Esophagus squamous epithelium (tissue), 5 donors: ENCODE results near the gene MYO1F. TPM values are rescaled to one million over a fixed set of nuclear protein-coding genes. Genes with fewer than 3 reads are reported as not detected.

Source experiments
- DNase-seq: peaks from one replicate; lab custom pipeline; 2025; lab: John Stamatoyannopoulos, UW
- H3K27ac ChIP-seq, 4 donors: fragments of 200-600 bp; sonication (generic); one replicate each; pipeline ENCODE4 v1.5.1; 2016 to 2019; ENCODE audit warnings: mild to moderate bottlenecking in 1 of 4
- H3K27me3 ChIP-seq, 4 donors: fragments of 200-600 bp; sonication (generic); 1 replicate in 3 of 4; 2 replicates in 1 of 4; pipeline versions ENCODE4 v1.5.1 to v1.6.0; 2017 to 2021; ENCODE audit warnings: antibody characterized with exemption in 1 of 4
- H3K36me3 ChIP-seq, 3 donors: fragments of 200-600 bp; sonication (generic); one replicate each; pipeline ENCODE4 v1.5.1; 2016 to 2019
- H3K4me1 ChIP-seq, 3 donors: fragments of 200-600 bp; sonication (generic); one replicate each; pipeline ENCODE4 v1.5.1; 2017 to 2019
- H3K4me3 ChIP-seq, 4 donors: fragments of 200-600 bp; sonication (generic); 1 replicate in 3 of 4; 2 replicates in 1 of 4; pipeline ENCODE4 v1.5.1; 2016 to 2019; ENCODE audit warnings: mild to moderate bottlenecking in 2 of 4, moderate library complexity in 1 of 4
- H3K9me3 ChIP-seq, 3 donors: fragments of 200-600 bp; sonication (generic); one replicate each; pipeline ENCODE4 v1.5.1; 2016 to 2019
- POLR2A ChIP-seq, 4 donors: fragments of 450-650 bp; IDR thresholded peaks; one replicate each; pipeline ENCODE4 v1.6.1; 2017; ENCODE audit warnings: antibody characterized with exemption in 4 of 4, mild to moderate bottlenecking in 4 of 4, moderate library complexity in 3 of 4
- WGBS, 2 donors: methylation state at CpG; one replicate each; pipeline ENCODE4 v1.1.5; 2018; 5-methylcytosine and 5-hydroxymethylcytosine counted together
- intact Hi-C: fragments of 100-400 bp; cut with DNase I; formaldehyde crosslinking; loops from one replicate; pipeline ENCODE4 v1.15.0; 2022
- total RNA-seq, 4 donors: library from RNA; depleted of rRNA; stranded (reverse); fragments of >200 nt; gene quantifications; one replicate each; pipeline ENCODE4 v1.1.0, GENCODE V29; 2016
- TF ChIP-seq, protein P1 (sequence below), 6 experiments: fragments of 450-650 bp in 4 of 6; fragments of 200-600 bp in 2 of 6; sonication (generic) in 2 of 6; IDR thresholded peaks; one replicate each; pipeline ENCODE4 v1.5.1; 2016 to 2019; ENCODE audit warnings: antibody characterized with exemption in 6 of 6, mild to moderate bottlenecking in 4 of 6, moderate library complexity in 4 of 6
- donor health status: DM: yes; HTN: yes; CAD: no.

The MYO1F gene
- total RNA-seq, 4 donors from 2014 or later, result 1.6 to 14.3 (median 8.5) TPM

DNA sequence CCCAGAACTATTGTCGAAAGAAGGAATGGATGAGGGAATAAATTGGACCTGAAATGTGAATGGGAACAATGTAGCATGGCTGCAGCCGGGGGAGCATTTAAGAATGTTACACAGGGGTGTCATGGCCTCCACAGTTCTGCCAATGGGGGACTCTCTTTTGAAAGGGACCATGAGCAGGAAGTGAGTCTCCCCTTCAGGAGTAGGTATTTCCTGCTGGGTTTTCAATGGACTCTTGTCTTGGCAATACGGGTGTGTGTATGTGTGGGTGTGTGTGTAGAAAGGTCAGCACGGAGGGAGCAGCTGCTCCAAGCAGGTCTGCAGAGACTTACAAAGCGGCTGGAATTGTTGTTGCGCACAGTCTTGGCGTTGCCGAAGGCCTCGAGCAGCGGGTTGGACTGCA is 24.4 kb downstream of the MYO1F start:
- DNase-seq, result no peak
- 64 to 81% methylated on average over 8 to 10 of the region's 10 CpGs for whole genome bisulfite sequencing, 2 donors
- Histone ChIP-seq H3K27ac (no peak overlapping the region), H3K4me1 (no peaks in the 10 kb centered on the region), H3K36me3 (peaks cover 0 to 11% (median 0%) of the 10 kb centered on the region in 3 donors), H3K9me3 (no peaks in the 10 kb centered on the region), H3K27me3 (no peaks in the 10 kb centered on the region), H3K4me3 (no peak overlapping the region)
- intact Hi-C loops, result no loop called here
- TF ChIP-seq, protein P1, sequence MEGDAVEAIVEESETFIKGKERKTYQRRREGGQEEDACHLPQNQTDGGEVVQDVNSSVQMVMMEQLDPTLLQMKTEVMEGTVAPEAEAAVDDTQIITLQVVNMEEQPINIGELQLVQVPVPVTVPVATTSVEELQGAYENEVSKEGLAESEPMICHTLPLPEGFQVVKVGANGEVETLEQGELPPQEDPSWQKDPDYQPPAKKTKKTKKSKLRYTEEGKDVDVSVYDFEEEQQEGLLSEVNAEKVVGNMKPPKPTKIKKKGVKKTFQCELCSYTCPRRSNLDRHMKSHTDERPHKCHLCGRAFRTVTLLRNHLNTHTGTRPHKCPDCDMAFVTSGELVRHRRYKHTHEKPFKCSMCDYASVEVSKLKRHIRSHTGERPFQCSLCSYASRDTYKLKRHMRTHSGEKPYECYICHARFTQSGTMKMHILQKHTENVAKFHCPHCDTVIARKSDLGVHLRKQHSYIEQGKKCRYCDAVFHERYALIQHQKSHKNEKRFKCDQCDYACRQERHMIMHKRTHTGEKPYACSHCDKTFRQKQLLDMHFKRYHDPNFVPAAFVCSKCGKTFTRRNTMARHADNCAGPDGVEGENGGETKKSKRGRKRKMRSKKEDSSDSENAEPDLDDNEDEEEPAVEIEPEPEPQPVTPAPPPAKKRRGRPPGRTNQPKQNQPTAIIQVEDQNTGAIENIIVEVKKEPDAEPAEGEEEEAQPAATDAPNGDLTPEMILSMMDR (IDR thresholded peaks at IDR 0.05), result no peak
- no peak for TF ChIP-seq POLR2A (IDR thresholded peaks at IDR 0.05)

DNA sequence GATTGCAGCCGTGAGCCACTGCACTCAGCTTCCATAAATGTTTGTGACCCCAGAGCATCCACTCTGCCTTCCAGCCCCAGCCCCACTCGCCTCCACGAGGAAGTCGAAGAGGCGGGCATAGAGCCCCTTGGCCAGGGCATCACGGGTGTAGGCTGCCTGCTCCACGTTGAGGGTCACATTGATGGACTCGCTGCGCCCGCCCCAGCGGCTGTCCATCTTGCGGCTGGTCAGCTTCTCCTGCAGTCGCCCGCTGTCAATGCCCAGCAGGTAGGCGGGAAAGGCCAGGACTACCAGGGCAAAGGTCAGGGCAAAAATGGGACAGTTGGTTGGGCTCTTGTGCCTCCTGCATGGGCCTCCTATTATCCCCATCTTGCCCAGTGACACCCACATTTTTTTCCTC is 27.2 kb downstream of the MYO1F start:
- peaks cover 0 to 36% (median 0%) of the 10 kb centered on the region in 3 donors for H3K36me3 ChIP-seq
- DNase-seq, result no peak
- H3K9me3 ChIP-seq, result no peaks in the 10 kb centered on the region
- intact Hi-C loops, result no loop called here
- H3K4me3 ChIP-seq, result no peak overlapping the region
- H3K27me3 ChIP-seq, result no peaks in the 10 kb centered on the region
- no peak overlapping the region for H3K27ac ChIP-seq
- H3K4me1 ChIP-seq, result no peaks in the 10 kb centered on the region
- TF ChIP-seq, protein P1 (IDR thresholded peaks at IDR 0.05), result no peak
- no peak for TF ChIP-seq POLR2A (IDR thresholded peaks at IDR 0.05)
- WGBS, 2 donors, result 85% methylated on average over 8 of the region's 15 CpGs; no CpG with 5 or more reads in 1 of the 2 donors

DNA sequence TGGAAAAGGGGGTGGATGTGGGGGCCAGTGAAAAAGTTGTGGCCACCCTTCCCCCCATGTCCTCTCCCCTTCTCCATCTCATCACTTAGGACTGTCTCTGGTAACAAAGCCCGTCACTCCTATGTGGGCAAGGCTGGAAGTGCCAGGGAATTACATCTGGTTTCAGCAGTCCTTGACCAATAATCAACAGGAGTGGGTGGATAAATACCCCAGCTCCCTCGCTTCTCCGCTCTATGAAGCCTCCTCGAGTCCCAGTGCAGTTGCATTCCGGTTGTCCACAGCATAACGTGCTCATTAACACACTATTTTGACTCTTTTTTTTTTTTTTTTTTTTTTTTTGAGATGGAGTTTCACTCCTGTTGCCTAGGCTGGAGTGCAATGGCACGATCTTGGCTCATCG is 31.5 kb downstream of the MYO1F start:
- Histone ChIP-seq H3K27ac (no peak overlapping the region), H3K27me3 (no peaks in the 10 kb centered on the region), H3K4me3 (no peak overlapping the region), H3K36me3 (peaks cover 0 to 41% (median 0%) of the 10 kb centered on the region in 3 donors), H3K9me3 (no peaks in the 10 kb centered on the region), H3K4me1 (no peaks in the 10 kb centered on the region)
- DNase-seq, result no peak
- intact Hi-C loops, result no loop called here
- 93 to 95% methylated on average over 8 of the region's 8 CpGs for WGBS, 2 donors
- TF ChIP-seq, protein P1 (IDR thresholded peaks at IDR 0.05), result no peak
- no peak for TF ChIP-seq POLR2A (IDR thresholded peaks at IDR 0.05)

DNA sequence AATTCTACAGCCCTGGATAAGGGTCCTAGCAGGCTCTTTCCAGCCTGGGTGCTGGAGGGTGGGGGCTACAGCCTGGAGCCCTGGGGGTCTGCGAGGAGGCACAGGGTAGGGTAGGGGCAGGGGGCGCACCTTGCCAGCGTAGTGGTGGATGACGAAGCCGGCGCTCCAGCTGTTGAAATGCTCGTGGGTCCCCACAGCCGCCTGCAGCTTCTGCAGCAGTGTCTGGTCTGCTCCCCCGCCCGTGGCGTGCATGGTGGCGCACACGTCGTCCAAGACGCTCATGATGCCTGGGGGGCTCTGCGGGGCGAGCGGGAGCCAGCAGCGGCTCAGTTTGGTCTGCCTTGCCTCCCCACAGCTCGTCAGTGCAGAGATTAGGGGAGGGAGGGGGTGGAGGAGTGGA is 33.1 kb downstream of the MYO1F start:
- Histone ChIP-seq H3K27me3 (no peaks in the 10 kb centered on the region), H3K4me1 (no peaks in the 10 kb centered on the region), H3K27ac (no peak overlapping the region), H3K36me3 (peaks cover 0 to 41% (median 0%) of the 10 kb centered on the region in 3 donors), H3K9me3 (no peaks in the 10 kb centered on the region), H3K4me3 (no peak overlapping the region)
- intact Hi-C loops, result no loop called here
- DNase-seq, result no peak
- TF ChIP-seq POLR2A (IDR thresholded peaks at IDR 0.05), result no peak
- TF ChIP-seq, protein P1 (IDR thresholded peaks at IDR 0.05), result no peak
- WGBS, 2 donors, result no CpG with 5 or more reads among the region's 20 CpGs

DNA sequence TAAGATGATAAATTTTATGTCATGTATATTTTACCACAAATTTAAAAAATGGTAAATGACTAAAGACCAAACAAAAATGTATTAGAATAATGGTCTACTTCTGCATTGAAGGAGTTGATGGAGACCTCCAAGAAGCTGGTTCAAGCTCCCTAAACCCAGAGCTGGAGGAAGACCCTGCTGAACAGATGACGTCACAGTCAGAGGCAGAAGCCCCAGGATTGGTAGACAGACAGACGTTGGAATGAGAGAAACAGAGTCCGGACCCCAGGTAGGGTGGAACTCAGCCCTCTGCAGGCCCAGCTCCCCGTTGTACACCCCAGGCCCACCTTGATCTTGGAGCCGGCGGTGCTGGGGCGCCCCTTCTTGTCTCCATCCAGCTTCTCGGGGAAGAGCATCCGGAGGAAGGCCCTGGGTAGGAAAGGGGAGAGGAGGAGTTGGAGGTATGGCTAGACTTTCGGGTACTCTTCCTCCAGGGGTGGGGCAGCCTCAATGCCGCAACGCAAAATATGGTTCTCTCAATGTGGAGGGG is 37.6 kb downstream of the MYO1F start:
- no peak for TF ChIP-seq POLR2A (IDR thresholded peaks at IDR 0.05)
- TF ChIP-seq, protein P1 (IDR thresholded peaks at IDR 0.05), result no peak
- Histone ChIP-seq H3K27me3 (no peaks in the 10 kb centered on the region), H3K27ac (no peak overlapping the region), H3K36me3 (peaks cover 0 to 6% (median 0%) of the 10 kb centered on the region in 3 donors), H3K4me3 (no peak overlapping the region), H3K9me3 (no peaks in the 10 kb centered on the region), H3K4me1 (no peaks in the 10 kb centered on the region)
- WGBS, 2 donors, result 81 to 92% methylated on average over 8 to 12 of the region's 12 CpGs
- no peak for DNase-seq
- intact Hi-C loops, result no loop called here
